Uterus (tissue), 4 donors: ENCODE results near the gene DENND2D. TPM values are rescaled to one million over a fixed set of nuclear protein-coding genes. Genes with fewer than 3 reads are reported as not detected.

ENCODE experiments used
- DNase-seq, 2 donors: peaks; one replicate each; pipeline ENCODE4 v3.0.0-alpha.2; 2019 to 2020
- H3K27ac ChIP-seq, 2 donors: fragments of 200-600 bp; sonication (generic); 1 replicate in 1 of 2; 2 replicates in 1 of 2; pipeline ENCODE4 v1.5.1; 2016 to 2018
- H3K27me3 ChIP-seq, 2 donors: fragments of 200-600 bp; sonication (generic); one replicate each; pipeline ENCODE4 v1.5.1; 2018 to 2019; ENCODE audit warnings: control low read depth in 1 of 2
- H3K36me3 ChIP-seq, 2 donors: fragments of 200-600 bp; sonication (generic); one replicate each; pipeline ENCODE4 v1.5.1; 2019; ENCODE audit warnings: control low read depth in 1 of 2
- H3K4me1 ChIP-seq, 2 donors: fragments of 200-600 bp; sonication (generic); one replicate each; pipeline ENCODE4 v1.5.1; 2018 to 2019; ENCODE audit warnings: control low read depth in 1 of 2
- H3K4me3 ChIP-seq, 2 donors: fragments of 200-600 bp; sonication (generic); 1 replicate in 1 of 2; 2 replicates in 1 of 2; pipeline ENCODE4 v1.5.1; 2018 to 2019; ENCODE audit warnings: mild to moderate bottlenecking in 1 of 2
- H3K9me3 ChIP-seq, 2 donors: fragments of 200-600 bp; sonication (generic); one replicate each; pipeline ENCODE4 v1.5.1; 2019; ENCODE audit warnings: control low read depth in 1 of 2
- CTCF ChIP-seq, 4 experiments: fragments of 200-600 bp in 2 of 4; fragments of 450-650 bp in 2 of 4; sonication (generic) in 2 of 4; IDR thresholded peaks; one replicate each; pipeline ENCODE4 v1.5.1; 2016 to 2019; ENCODE audit warnings: antibody characterized with exemption in 4 of 4, mild to moderate bottlenecking in 2 of 4, moderate library complexity in 1 of 4
- POLR2A ChIP-seq, 2 donors: fragments of 450-650 bp; IDR thresholded peaks; one replicate each; pipeline ENCODE4 v1.6.1; 2016; ENCODE audit warnings: antibody characterized with exemption in 2 of 2, mild to moderate bottlenecking in 1 of 2, moderate library complexity in 1 of 2
- intact Hi-C: fragments of 100-400 bp; cut with DNase I; formaldehyde crosslinking; loops from one replicate; pipeline ENCODE4 v1.15.1; 2023; ENCODE audit warnings: low total_unique reads
- total RNA-seq, 4 donors: library from RNA; depleted of rRNA in 3 of 4; stranded (reverse); fragments of >200 nt in 3 of 4; gene quantifications; one replicate each; pipeline versions ENCODE4 v1.1.0 to v1.2.4, GENCODE V29; 2014 to 2023
- donor health status: DM: yes; HTN: yes; CAD: no.

Gene DENND2D
- total RNA-seq, 4 donors from 2014 or later, result 2.3 to 25.9 (median 8.0) TPM

GRCh38 chr1:111241797-111242196 lies 41.4 kb upstream of the DENND2D start:
- TF ChIP-seq CTCF (IDR thresholded peaks at IDR 0.05) (no peak), POLR2A (IDR thresholded peaks at IDR 0.05) (no peak)
- H3K4me1 ChIP-seq, result no peaks in the 10 kb centered on the region
- no peak overlapping the region for H3K27ac ChIP-seq
- no peaks in the 10 kb centered on the region for H3K36me3 ChIP-seq
- H3K9me3 ChIP-seq, result no peaks in the 10 kb centered on the region
- DNase-seq, result no peak
- no peaks in the 10 kb centered on the region for H3K27me3 ChIP-seq
- intact Hi-C loops, result no loop called here
- H3K4me3 ChIP-seq, result no peak overlapping the region

GRCh38 chr1:111238056-111238795 lies 37.8 kb upstream of the DENND2D start:
- H3K4me1 ChIP-seq, result no peaks in the 10 kb centered on the region
- intact Hi-C loops, result no loop called here
- no peaks in the 10 kb centered on the region for H3K9me3 ChIP-seq
- DNase-seq, result no peak
- no peak overlapping the region for H3K4me3 ChIP-seq
- no peaks in the 10 kb centered on the region for H3K27me3 ChIP-seq
- H3K27ac ChIP-seq, result no peak overlapping the region
- TF ChIP-seq POLR2A (IDR thresholded peaks at IDR 0.05) (no peak), CTCF (IDR thresholded peaks at IDR 0.05) (no peak)
- no peaks in the 10 kb centered on the region for H3K36me3 ChIP-seq

- TF ChIP-seq POLR2A (IDR thresholded peaks at IDR 0.05), result no peak
- no peak for TF ChIP-seq CTCF (IDR thresholded peaks at IDR 0.05)
- Histone ChIP-seq H3K27ac (no peak overlapping the region), H3K4me3 (no peak overlapping the region), H3K27me3 (no peaks in the 10 kb centered on the region), H3K36me3 (no peaks in the 10 kb centered on the region), H3K9me3 (no peaks in the 10 kb centered on the region), H3K4me1 (no peaks in the 10 kb centered on the region)
- peak in 1 of 2 donors; percentile 21 for DNase-seq
- intact Hi-C loops, result no loop called here
Measured at GRCh38 chr1:111236806-111237205, 36.4 kb upstream of the DENND2D start.

GRCh38 chr1:111236379-111236778 lies 35.9 kb upstream of the DENND2D start:
- Histone ChIP-seq H3K36me3 (no peaks in the 10 kb centered on the region), H3K4me3 (no peak overlapping the region), H3K9me3 (no peaks in the 10 kb centered on the region), H3K4me1 (no peaks in the 10 kb centered on the region), H3K27me3 (no peaks in the 10 kb centered on the region), H3K27ac (no peak overlapping the region)
- intact Hi-C loops, result no loop called here
- TF ChIP-seq CTCF (IDR thresholded peaks at IDR 0.05), result no peak
- TF ChIP-seq POLR2A (IDR thresholded peaks at IDR 0.05), result no peak
- no peak for DNase-seq

- H3K27ac ChIP-seq, result no peak overlapping the region
- H3K4me3 ChIP-seq, result no peak overlapping the region
- no peaks in the 10 kb centered on the region for H3K4me1 ChIP-seq
- TF ChIP-seq POLR2A (IDR thresholded peaks at IDR 0.05), result no peak
- no peak for DNase-seq
- H3K27me3 ChIP-seq, result no peaks in the 10 kb centered on the region
- no peaks in the 10 kb centered on the region for H3K36me3 ChIP-seq
- H3K9me3 ChIP-seq, result no peaks in the 10 kb centered on the region
- intact Hi-C loops, result no loop called here
Measured at GRCh38 chr1:111234866-111235265, 34.4 kb upstream of the DENND2D start.
